GM18873 (cell line): Measurements from ENCODE around the gene RNF103.
"Not testable (repeated sequence)": the region's sequence is repeated elsewhere in the genome, so short reads cannot be mapped to it uniquely, and the experiment has no call there.

Experiments used
- ATAC-seq: cut with Tn5 transposase; IDR thresholded peaks from one replicate; pipeline ENCODE4 v1.9.1; 2021; ENCODE audit warnings: mild to moderate bottlenecking, moderate library complexity, moderate number of reproducible peaks; ENCODE audit not compliant: unreplicated experiment, low FRiP score

Gene RNF103

DNA sequence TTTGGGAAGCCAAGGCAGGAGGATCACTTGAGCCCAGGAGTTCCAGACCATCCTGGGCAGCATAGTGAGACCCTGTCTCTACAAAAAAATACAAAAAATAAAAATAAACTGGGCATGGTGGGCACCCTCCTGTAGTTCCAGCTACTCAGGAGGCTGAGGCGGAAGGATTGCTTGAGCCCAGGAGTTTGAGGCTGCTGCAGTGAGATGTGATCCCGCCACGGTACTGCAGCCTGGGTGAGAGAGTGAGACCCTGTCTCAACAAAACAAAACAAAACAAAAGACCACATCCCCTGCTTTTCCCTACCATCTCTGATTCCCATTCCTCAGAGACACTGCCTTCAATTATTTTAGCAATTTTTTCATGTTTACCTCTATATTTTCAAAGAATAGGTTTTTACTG is 3.9 kb upstream of the RNF103 start:
- ATAC-seq: no peak

DNA sequence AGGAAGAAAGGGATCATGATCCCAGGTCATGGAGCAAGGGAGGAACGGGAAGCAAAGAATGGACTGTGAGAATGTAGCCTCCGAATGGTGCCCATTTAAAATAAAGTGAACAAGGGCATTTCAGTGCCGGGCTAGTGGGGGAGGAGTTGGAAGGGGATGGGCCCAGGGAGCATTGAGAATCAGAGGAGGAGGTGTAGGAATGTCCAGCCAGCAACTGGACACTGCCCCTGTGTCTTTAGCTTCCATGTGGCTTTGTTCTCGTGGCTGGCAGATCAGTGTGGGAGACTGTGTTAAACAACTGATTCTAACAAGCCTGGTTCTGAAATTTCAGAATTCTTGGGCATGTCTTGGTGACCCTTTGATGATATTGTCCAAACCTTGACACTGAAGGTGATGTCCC is 1.4 kb upstream of the RNF103 start:
- ATAC-seq: no peak

DNA sequence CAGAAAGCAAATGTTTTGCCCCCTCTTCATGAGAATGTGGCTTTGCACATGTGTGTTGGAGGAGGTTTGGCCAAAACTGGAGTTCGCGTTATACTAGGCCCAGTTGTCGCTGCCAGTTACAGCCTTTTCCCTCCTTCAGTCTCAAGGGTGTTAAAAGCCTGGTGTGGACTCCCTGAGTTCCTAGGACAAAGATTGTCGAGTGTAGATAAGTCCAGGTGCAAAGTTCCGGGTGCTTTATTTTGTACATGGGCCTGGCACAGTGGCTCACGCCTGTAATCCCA is 542 bp upstream of the RNF103 start:
- no peak for ATAC-seq

DNA sequence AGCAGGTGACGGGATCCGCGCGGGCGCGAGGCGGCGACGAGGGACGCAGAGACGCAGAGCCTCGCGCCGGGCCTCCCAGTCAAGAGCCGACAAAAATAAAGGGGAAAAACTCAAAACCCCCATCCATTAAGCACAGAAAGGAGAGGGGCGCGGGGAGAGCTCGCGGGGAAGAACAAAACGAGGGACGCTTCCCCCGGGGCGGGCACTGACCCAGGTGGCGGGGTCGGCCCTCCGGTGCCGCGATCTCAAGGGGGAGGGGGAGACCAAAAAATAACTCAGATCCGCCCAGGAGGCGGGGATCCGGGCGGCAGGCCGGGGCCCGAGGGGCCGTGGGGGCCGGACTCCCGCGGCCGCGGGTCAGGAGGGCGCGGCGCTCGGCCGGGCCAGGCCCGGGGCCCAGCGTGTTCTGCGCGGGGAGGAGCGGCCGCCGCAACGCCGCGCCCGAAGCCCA is 597 bp downstream of the RNF103 start:
- ATAC-seq: peak; percentile 25

DNA sequence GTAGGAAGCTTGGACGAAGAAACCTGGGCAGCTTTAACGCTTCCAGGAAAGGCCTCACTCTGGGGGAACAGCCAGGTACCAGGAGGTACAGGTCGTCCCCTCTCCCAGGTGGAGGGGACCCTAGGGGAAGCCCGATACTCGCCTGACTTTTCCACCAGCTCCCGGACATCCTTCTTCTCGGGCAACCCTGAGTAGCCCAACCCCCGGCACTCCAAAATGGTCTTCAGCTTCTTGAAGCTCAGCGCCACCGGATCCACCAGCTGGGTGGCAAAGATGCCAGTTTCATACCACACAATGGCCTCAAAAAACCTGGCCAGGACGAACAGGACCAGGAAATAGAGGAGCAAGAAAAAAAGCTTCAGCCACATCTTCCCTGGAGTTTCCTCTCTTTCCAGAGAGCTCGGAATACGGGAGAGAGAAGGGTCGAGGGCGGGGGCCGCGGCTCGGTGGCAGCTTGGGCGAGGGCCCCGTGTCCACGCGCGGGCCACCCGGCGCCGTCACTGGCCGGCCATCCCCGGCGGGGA is 1.1 kb downstream of the RNF103 start:
- no peak for ATAC-seq

DNA sequence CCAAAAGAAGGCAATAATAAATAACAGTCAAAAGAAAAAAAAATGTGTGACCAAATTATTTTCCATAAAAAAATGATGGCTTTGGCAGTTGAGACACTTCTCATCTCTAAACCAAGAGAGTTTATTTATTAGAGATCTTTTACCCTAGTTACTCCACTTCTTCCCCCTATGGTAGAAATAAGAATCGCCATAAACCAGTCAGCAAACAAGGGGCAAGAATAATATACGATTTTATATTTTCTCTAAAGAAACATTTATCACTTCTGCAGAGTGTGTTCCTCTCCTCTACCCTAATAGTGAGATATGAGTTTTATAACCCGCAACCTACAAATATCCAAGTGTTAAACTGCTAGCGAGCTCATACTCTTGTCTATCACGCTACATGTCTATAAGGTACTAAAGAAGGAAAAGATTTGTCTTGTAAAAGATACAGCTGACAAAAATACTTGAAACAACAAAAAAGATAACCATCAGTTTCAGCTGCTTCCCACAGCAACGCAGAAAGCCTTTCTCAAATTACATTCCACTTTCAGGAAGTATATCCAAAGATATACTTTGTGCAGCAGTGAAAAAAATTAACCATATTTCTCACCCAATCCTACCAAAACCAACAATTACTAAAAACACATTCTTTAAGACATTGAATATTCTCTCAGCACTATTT is 2.3 kb downstream of the RNF103 start:
- no peak for ATAC-seq

DNA sequence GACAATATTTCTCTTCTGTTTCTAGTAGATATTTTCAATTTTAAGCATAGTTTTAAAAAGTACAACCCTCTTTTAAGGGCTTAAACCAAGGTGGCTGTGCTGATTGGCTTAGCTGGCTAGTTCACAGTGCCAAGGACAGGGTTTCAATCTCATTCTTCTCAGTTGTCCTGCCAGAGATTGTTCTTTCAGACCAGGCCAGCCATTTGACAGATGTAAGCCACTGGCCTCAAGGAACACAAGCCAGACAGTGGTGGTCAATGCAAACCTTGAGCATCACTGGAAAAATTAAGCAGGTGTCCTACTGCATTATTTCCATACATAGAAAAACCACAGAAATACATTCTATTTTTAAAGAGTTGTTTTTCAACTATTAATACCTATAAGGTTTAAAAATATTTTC is 5.9 kb downstream of the RNF103 start:
- no peak for ATAC-seq

DNA sequence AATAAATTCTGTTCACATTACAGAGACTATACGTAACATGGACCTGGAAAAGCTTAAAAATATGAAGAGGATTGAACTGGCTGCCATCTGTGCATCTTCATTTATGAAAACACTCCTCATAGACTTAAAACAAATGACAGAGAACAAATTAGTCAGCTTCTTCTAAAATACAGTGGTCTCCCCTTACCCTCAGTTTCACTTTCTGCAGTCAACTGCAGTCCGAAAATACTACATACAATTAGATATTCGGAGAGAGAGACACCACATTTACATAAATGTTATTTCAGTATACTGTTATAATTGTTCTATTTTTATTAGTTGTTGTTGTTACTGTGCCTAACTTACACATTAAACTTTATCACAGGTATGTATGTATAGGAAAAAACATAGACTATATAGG is 6.5 kb downstream of the RNF103 start:
- peak; percentile 49 for ATAC-seq

DNA sequence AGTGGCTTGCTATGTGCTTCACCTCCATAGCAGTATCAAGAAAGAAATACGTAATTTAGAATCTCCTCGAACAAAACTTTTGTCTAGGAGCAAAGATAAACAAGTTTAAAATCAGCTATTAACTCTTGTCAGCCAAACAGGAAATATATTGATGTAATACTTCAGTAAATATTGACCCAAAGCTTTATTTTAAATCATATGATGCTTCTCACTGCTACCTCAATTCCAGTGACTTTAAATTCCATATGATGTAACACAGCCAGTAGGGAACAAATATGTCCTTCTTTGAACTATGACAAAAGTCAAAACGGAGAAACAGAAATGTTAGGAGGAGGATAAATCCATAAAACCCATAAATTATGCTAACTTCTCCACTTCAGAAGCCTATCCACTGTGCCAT is 7.2 kb downstream of the RNF103 start:
- no peak for ATAC-seq

DNA sequence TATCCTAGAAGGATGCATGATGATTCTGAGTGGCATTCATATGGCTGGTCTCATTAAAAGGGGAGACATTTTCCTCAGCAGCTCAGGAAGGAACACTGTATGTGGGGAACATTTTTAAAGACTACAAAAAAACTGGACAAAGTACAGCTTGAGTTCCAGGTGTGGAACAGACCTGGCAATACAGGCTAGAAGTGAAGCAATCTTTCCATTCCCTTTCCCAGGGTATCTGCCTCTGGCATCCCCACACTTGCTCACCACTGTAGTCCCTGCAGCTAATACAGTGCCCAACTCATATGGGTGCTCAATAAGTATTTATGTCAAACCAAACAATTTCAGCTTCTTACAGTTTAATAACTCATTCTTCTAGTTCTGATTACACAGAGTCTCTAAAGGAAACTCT is 8.1 kb downstream of the RNF103 start:
- ATAC-seq: no peak

DNA sequence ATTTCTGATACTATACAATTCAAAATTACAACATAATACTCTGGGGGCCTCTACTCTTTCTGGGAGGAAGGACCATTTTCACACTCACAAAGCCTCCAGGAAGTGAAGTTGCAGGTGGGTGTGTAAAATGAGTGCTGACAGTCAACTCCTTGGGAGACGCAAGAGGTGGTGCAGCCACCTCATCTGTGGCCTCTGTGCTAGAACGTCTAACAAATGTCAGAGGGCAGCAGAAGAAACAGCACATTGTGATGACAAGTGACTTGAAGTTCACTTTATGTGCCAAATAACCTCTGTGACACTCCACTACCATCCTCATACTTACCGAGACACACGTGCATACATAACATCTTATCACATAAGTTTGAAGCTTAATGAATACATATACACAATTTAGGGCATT is 10.2 kb downstream of the RNF103 start:
- ATAC-seq: no peak

DNA sequence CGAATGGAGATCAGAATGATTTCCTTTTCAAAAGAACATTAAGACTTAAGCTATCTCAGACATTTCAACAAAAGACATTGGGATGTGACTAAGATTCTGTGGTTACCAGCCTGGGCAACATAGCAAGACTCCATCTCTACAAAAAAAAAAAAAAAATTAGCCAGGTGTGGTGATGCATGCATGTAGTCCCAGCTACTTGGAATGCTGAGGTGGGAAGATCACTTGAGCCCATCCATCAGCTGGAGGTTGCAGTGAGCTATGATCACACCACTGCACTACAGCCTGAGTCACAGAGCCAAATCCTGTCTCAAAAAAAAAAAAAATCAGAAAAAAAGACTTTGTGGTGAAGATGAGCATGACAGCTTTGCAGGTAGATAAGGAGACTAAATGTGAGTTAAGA is 12.8 kb downstream of the RNF103 start:
- ATAC-seq: no peak

DNA sequence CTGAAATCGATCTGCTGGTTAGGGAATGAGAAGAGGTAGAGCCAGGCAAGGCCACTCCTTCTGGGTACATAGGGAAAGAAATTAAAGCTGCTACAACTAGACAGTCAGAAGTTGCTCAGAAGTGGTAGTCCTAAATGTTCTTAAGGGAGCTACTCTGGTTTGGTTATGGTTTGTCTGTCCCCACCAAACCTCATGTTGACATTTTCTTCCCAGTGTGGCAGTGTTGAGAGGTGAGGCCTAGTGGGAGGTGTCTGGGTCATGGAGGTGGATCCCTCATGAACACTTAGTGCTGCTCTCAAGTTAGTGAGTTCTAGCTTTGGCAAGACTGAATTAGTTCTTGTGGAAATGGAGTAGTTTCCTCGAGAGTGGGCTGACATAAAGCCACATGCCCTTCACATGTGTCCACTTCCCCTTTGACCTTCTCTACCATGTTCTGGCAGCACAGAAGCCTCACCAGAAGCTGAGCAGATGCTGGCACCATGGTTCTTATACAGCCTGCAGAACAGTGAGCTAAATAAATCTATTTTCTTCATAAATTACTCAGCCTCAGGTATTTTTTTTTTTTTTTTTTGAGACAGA is 14.7 kb downstream of the RNF103 start:
- ATAC-seq: no peak

DNA sequence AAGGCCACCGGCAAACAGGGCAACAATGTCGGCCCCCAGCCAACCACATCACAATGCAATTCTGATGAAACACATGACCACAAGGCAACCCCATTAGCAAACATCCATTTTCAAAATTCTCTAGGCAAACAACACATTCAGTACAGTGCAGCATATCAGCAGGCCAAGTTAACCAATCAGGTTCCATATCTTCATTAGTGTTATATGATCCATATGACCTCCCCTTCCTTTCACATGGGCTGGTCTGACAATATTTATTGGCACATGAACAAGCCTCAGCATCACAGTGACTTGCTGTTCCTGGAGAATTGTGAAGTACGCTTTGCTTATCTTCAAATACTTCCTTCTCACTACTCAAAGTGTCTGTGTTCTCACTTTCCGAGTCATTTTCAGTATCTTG is 19.8 kb downstream of the RNF103 start:
- ATAC-seq: no peak

DNA sequence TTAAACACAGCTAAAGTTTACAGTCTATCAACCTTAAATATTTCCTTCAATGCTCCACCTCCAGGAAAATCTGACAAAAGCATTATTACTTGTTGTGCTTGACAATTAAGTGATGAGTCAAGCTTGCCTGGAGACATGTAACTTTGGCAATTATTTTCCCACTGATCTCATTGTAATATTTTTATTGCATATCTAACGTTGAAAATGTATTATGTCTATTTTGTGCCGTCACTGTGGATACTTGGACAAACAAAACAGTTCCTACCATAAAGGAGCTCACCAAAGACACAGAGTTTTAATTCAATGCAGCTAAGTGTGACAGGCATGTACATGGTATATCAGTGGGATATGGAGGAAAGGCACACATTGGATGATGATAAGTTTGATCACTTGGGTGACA is 24.7 kb downstream of the RNF103 start:
- ATAC-seq: no peak

DNA sequence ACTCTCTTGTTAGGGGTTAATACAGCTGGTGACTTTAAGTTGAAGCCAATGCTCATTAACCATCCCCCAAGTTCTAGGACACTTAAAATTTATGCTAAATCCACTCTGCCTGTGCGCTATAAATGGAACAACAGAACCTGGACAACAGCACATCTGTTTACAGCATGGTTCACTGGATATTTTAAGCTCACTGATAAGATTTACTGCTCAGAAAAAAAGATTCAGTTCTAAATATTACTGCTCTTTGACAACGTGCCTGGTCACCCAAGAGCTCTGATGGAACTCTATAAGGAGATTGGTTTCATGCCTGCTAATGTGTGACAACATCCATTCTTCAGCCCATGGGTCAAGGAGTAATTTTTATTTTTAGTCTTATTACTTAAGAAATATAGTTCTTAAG is 27.5 kb downstream of the RNF103 start:
- ATAC-seq: no peak

DNA sequence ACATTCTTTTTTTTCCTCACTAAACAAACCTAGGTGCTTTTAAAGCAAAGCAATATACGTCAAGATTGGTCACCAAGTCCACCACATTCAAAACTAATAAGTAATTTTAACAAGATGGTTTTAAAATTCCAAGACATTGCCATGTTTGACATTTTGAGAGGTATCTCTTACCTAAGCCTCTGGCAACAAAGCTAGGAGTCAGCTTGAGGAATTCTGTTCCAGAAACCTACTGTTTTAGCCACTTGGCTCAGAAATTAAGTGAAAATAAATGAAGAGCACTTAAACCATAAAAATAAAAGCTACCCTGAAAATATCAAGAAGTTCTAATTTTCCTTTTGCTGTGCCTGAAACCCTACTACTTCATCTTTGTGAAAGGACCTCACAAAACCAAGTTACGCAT is 30.4 kb downstream of the RNF103 start:
- ATAC-seq: no peak

DNA sequence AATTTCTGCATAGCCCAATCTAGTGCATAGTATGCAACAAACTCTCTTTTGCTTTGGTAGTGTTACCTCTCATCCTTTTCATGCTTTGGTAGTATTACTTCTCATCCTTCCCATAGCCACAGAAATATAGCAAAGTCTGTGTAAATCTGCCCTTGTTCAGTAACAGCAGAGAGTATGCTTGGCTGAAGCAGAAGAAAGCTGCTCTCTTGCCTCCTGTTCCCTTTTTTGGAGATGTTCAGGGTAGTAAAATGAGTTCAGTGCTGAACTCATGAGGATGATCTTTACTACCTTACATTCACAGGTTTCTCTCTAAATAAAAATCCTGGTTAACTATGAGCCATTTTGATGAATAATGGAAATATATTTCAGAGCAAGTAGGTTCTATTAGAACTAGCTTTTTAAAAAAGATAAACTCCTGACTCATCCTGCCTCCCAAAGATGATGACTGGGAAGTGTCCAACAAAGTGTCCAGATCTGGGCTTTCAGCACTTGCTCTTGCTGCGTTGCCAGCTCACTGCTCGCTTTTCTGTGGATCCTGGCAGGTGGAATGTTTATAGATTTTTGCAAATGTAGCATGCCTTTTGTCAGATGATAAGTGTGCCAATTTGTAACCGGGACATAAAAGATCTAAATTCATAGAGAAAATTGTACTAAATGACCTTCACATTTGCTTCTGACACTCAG is 31.0 kb downstream of the RNF103 start:
- no peak for ATAC-seq

DNA sequence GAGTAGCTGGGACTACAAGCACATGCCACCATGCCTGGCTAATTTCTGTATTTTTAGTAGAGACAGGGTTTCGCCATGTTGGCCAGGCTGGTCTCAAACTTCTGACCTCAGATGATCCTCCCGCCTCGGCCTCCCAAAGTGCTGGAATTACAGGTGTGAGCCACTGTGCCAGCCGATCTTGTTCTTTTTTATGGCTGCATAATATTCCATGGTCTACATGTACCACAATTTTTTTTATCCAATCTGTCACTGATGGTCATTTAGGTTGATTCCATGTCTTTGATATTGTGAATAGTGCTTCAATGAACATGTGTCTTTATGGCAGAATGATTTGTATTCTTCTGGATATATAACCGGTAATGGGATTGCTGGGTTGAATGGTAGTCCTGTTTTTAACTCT is 34.0 kb downstream of the RNF103 start:
- not testable (repeated sequence) for ATAC-seq

DNA sequence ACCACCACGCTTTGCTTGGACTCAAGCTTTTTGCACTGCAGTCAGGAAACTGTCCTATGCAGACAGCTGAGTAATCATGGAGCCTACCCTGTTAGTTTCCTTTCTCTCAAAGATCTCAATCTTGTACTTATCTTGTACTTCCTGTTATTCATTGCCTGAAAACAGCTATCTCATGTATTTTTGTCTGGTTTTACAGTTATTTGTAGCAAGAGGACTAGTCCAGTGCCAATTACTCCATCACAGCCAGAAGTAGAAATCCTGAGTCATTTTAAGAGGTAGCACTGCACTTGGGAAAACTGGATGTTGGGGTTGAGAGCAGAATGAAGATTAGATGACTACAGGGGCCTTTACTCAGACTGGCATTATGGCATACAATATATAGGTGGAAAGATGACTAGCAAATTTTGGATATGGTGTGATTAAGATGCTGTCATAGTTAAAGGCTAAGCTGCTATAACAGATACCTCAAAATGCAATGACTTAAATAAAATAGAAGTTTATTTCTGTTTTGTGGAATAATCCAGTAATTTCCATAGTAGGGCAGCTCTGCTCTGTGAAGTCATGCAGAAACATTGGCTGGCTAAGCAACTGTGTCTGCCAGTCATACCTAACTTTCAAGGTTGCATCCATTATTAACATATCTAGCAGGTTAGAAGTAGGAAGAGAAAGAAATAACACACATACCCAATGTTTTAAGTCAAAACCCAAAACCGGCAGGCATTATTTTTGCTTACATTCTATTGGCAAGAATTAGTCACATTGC is 39.3 kb downstream of the RNF103 start:
- ATAC-seq: no peak

DNA sequence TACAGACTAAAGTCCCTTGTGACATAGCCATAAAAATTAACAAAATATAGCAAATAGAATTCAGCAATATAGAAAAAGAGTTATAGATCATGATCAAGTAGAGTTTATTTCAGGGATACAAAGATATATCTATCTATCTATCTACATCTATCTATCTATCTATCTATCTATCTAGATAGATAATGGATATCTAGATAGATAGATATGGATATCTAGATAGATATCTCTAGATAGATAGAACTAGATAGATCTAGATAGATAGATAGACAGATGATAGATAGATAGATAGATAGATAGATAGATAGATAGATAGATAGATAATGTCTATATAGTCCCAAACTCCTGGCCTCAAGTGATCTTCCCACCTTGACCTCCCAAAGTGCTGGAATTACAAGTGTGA is 43.1 kb downstream of the RNF103 start:
- no peak for ATAC-seq
